ENCODE data around the gene DNA2. TPM values are rescaled to one million over a fixed set of nuclear protein-coding genes. Genes with fewer than 3 reads are reported as not detected.

Gene DNA2
- total and polyA plus RNA-seq, 11 donors = 0.91 to 4.2 (median 2.4) TPM

GRCh38 chr10:68446179-68446578 lies 25.6 kb downstream of the DNA2 start:
- no peaks in the 10 kb centered on the region for H3K36me3 ChIP-seq
- intact Hi-C loops (cut with DNase I) = no loop called here
- no peaks in the 10 kb centered on the region for H3K4me1 ChIP-seq
- 66 to 82% (median 80%) methylated on average over 1 of the region's 1 CpG for WGBS, 4 donors
- H3K9me3 ChIP-seq = no peaks in the 10 kb centered on the region
- no peaks in the 10 kb centered on the region for H3K27me3 ChIP-seq
- H3K4me3 ChIP-seq = no peak overlapping the region
- TF ChIP-seq POLR2A (IDR thresholded peaks at IDR 0.05) (no peak), CTCF (IDR thresholded peaks at IDR 0.05) (no peak)
- no peak for ATAC-seq
- H3K27ac ChIP-seq = no peak overlapping the region
- DNase-seq = no peak

- Histone ChIP-seq H3K9me3 (no peaks in the 10 kb centered on the region), H3K36me3 (no peaks in the 10 kb centered on the region), H3K27ac (no peak overlapping the region), H3K4me1 (no peaks in the 10 kb centered on the region), H3K4me3 (no peak overlapping the region), H3K27me3 (no peaks in the 10 kb centered on the region)
- no peak for TF ChIP-seq POLR2A (IDR thresholded peaks at IDR 0.05)
- no peak for TF ChIP-seq CTCF (IDR thresholded peaks at IDR 0.05)
- no peak for ATAC-seq
- no peak for DNase-seq
- intact Hi-C loops (cut with DNase I) = no loop called here
- WGBS, 4 donors = 86 to 96% (median 91%) methylated on average over 2 of the region's 2 CpGs
Observed at GRCh38 chr10:68442971-68443370, 28.8 kb downstream of the DNA2 start.

GRCh38 chr10:68440898-68441297 lies 30.9 kb downstream of the DNA2 start:
- no peaks in the 10 kb centered on the region for H3K27me3 ChIP-seq
- no peaks in the 10 kb centered on the region for H3K9me3 ChIP-seq
- peaks cover 0 to 10% (median 0%) of the 10 kb centered on the region in 9 donors for H3K36me3 ChIP-seq
- intact Hi-C loops (cut with DNase I) = no loop called here
- ATAC-seq (no peak), DNase-seq (no peak)
- WGBS, 4 donors = 91 to 100% (median 96%) methylated on average over 3 of the region's 3 CpGs
- no peak overlapping the region for H3K27ac ChIP-seq
- no peak overlapping the region for H3K4me3 ChIP-seq
- peaks cover 0 to 3% (median 0%) of the 10 kb centered on the region in 12 donors for H3K4me1 ChIP-seq
- no peak for TF ChIP-seq POLR2A (IDR thresholded peaks at IDR 0.05)
- TF ChIP-seq CTCF (IDR thresholded peaks at IDR 0.05) = no peak

GRCh38 chr10:68435803-68436202 lies 36.0 kb downstream of the DNA2 start:
- H3K27ac ChIP-seq = no peak overlapping the region
- ATAC-seq = no peak
- H3K27me3 ChIP-seq = no peaks in the 10 kb centered on the region
- H3K4me1 ChIP-seq = peaks cover 0 to 5% (median 0%) of the 10 kb centered on the region in 12 donors
- no peaks in the 10 kb centered on the region for H3K9me3 ChIP-seq
- H3K36me3 ChIP-seq = peaks cover 0 to 15% (median 0%) of the 10 kb centered on the region in 9 donors
- intact Hi-C loops (cut with DNase I) = no loop called here
- H3K4me3 ChIP-seq = no peak overlapping the region
- no peak for DNase-seq
- TF ChIP-seq POLR2A (IDR thresholded peaks at IDR 0.05) = no peak
- no peak for TF ChIP-seq CTCF (IDR thresholded peaks at IDR 0.05)

Data from heart left ventricle (tissue), 16 donors.